GM12891 (cell line): ENCODE results near the gene ALDH9A1. TPM values are rescaled to one million over a fixed set of nuclear protein-coding genes. Genes with fewer than 3 reads are reported as not detected.
"Not testable (repeated sequence)": the region's sequence is repeated elsewhere in the genome, so short reads cannot be mapped to it uniquely, and the experiment has no call there.

Source experiments
- DNase-seq: peaks from one replicate; pipeline ENCODE4 v3.0.0; 2011; ENCODE audit warnings: low spot score; ENCODE audit not compliant: insufficient read length
- FAIRE-seq: peaks from 2 replicates; lab custom pipeline; 2011; peaks lifted over from hg19 to GRCh38; lab: Jason Lieb, UNC
- PAX5 ChIP-seq: IDR thresholded peaks from 2 replicates; pipeline ENCODE4 v1.6.1; 2011; ENCODE audit warnings: low read length, moderate library complexity, mild to moderate bottlenecking; ENCODE audit not compliant: insufficient read depth, severe bottlenecking
- POLR2A ChIP-seq: IDR thresholded peaks from 2 replicates; pipeline ENCODE4 v1.6.1; 2011; ENCODE audit warnings: low read depth, low read length, control low read depth
- POLR2AphosphoS5 ChIP-seq: IDR thresholded peaks from 2 replicates; pipeline ENCODE4 v1.6.1; 2011; ENCODE audit warnings: low read depth, low read length, control low read depth
- POU2F2 ChIP-seq: IDR thresholded peaks from 2 replicates; pipeline ENCODE4 v1.6.1; 2011; ENCODE audit warnings: low read depth, mild to moderate bottlenecking, control low read depth, low read length, moderate library complexity
- SPI1 ChIP-seq: IDR thresholded peaks from 2 replicates; pipeline ENCODE4 v1.6.1; 2011; ENCODE audit warnings: low read depth, low read length, control low read depth
- TAF1 ChIP-seq: IDR thresholded peaks from 2 replicates; pipeline ENCODE4 v1.6.1; 2011; ENCODE audit warnings: low read depth, low read length, control low read depth
- polyA plus RNA-seq: library from polyadenylated mRNA; unstranded; fragments of >200 nt; gene quantifications from one replicate; pipeline ENCODE4 v1.2.1, GENCODE V29; 2012; ENCODE audit warnings: low read depth, missing spikeins, inconsistent platforms; ENCODE audit not compliant: missing spikeins

ALDH9A1 gene
- 29.9 TPM for polyA plus RNA-seq

DNA sequence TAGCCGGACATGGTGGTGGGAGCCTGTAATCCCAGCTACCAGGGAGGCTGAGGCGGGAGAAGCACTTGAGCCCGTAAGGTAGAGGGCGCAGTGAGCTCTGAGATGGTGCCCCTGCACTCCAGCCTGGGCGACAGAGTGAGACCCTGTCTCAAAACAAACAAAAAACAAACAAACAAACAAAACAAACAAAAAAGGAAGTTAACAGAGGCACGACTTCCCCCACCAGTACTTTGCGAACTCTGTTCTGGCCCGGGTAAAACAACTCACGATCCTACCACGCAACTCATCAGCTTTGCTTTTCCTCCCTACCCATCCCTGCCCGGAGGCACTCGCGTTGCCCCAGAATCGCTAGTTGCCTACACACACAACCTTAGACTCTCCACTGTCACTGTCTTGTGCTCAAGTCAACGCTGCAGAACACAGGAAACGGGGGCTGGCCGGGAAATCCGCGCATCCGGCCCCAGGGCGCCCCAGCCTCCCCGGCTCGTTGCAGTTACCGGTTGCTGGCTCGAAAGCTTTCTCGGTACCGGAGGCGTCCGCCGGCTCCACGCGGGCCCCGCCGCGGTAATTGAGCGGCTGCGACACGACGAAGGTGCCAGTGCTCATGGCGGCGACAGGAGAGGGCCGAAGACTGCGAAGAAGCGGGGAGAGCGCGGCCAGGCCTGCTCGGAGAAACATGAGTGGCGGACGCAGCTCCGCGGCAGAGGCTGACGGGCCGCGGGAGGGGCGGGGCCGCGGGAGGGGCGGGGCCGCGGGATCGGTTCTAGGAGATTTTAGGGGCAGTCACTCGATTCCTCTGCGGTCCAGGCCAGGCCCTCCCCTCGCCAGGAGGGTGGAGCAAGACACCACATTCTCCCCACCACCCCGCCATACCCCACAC, at the start of gene ALDH9A1:
TSS of gene ALDH9A1 (minus strand) at position 682 of the 880 bp plus-strand sequence. CDS start at position 678, 4 bp downstream.
- TF ChIP-seq TAF1 (peak; percentile 73; the same call in 1 of the 2 replicates), POLR2A (peak; percentile 68), POU2F2 (peak; percentile 50; the same call in 1 of the 2 replicates), PAX5 (no peak), POLR2AphosphoS5 (peak; percentile 83), SPI1 (no peak)
- FAIRE-seq (peak; percentile 85), DNase-seq (peak; percentile 67)

DNA sequence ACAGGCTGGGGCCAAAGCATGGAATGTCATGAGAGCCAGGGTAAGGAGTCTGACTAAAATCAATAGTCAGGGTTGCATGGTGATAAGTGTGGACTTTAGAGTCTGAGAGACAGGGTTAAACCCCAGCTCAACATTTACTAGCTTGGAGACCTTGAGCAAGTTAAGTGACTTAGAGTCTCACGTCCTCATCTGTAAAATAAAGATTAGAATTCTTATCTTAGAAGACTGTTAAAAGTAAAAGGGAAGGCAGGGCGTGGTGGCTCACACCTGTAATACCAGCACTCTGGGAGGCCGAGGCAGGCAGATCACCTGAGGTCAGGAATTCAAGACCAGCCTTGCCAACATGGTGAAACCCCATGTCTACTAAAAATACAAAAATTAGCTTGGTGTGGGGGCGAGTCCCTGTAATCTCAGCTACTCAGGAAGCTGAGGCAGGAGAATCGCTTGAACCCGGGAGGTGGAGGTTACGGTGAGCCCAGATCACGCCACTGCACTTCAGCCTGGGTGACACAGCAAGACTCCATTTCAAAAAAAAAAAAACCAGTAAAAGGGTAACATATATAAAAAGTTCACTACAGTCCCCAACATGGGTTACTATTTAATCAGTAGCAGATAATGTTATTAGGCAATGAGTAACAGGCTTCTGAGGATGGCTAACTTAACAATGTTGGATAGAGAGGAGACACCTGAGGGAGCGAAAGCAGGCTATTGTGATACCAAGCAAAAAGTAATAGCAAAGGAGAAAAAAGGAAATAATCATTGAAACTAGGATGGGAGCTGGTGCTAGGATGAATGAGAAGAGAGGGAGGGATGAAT, 49.5 kb upstream of the ALDH9A1 start:
- no peak for DNase-seq
- FAIRE-seq, result no peak
- TF ChIP-seq POLR2A (no peak), SPI1 (no peak), TAF1 (no peak), POU2F2 (no peak), POLR2AphosphoS5 (no peak), PAX5 (no peak)

DNA sequence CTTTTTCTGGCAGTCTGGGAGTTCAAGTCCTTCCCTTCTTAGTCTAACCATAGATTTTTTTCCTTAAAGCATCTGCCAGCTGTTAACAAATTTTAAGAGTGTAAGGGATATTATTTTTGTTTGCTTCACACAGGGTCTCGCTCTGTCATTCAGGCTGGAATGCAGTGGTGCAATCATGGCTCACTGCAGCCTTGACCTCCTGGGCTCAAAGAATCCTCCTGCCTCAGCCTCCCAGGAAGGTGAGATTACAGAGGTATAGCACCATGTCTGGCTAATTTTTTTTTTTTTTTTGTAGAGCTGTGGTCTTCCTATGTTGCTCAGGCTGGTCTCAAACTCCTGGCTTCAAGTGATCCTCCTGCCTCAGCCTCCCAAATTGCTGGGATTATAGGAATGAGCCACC, 46.6 kb upstream of the ALDH9A1 start:
- not testable (repeated sequence) for DNase-seq, FAIRE-seq

DNA sequence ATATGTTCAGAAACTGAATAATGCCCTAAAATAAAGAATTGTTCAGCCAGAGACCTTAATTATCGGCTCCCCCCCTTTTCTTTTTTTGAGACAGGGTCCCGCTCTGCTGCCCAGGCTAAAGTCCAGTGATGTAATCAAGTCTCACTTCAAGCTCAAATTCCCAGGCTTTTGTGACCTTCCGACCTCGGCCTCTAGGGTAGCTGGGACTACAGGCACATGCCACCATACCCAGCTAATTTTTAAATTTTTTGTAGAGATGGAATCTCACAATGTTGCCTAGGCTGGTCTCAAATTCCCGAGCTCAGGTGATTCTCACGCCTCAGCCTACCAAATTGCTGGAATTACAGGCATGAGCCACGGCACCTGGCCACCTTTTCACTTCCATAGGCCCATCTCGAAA, 43.8 kb upstream of the ALDH9A1 start:
- TF ChIP-seq POLR2A (no peak), PAX5 (no peak), POU2F2 (no peak), SPI1 (no peak), TAF1 (no peak), POLR2AphosphoS5 (no peak)
- FAIRE-seq (no peak), DNase-seq (no peak)

DNA sequence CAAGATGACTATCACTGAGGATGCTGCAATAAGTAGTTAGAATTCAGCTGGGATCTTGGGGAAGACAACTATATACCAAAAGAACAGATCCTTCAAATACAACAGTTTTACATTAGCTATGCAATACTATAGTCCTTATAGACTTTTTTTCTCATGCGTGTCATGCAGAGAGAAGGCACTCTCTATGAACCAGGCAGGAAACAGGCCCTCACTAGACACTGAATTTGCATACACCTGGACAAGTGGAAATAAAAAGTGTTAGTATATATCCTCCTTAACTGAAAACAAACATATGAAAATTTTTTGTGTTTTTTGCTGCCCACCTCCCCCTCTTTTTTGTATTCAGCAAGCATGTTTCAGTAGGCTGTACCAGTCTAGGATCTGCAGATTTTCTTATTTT, 40.4 kb upstream of the ALDH9A1 start:
- TF ChIP-seq PAX5, result no peak
- no peak for TF ChIP-seq POLR2A
- TF ChIP-seq POU2F2, result no peak
- TF ChIP-seq SPI1, result no peak
- no peak for TF ChIP-seq TAF1
- no peak for TF ChIP-seq POLR2AphosphoS5
- DNase-seq (no peak), FAIRE-seq (no peak)

DNA sequence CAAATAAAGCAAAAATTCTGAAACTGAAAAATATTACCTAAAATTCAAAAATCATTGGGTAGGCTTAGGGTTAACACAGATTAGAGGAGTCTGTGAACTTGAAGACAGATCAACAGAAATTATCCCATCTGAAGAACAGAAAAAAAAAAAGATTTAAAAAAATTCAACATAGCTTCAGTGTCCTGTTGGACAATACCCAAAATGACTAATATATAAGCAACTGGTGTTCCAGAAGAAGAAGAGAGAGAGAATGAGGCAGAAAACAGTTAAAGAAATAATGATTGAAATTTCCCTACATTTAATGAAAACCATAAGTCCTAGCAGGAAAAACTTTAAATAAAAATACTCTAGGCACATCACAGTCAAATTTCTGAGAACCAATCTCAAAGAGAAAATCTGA, 38.8 kb upstream of the ALDH9A1 start:
- no peak for DNase-seq
- no peak for FAIRE-seq
- TF ChIP-seq POLR2A (no peak), PAX5 (no peak), SPI1 (no peak), TAF1 (no peak), POLR2AphosphoS5 (no peak), POU2F2 (no peak)

DNA sequence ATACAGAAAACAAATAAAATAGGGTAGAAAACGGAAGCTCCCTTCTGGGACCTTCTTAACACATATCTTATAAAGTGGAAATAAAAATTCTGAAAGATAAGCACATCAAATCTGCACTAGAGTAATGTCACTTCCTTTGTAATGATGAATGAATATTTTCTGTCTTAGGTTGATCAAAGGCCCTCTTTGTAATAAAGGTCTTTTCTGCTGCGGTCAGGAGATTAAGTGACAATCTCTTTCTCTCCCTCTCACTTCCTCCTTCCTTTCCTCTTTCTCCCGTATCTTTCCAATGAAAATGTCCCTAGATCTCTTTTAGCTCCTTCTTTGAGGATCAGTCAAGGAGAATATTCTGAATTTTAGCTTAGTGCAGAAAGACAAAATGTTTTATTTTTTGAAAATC, 36.5 kb upstream of the ALDH9A1 start:
- FAIRE-seq, result no peak
- TF ChIP-seq POLR2A (no peak), POU2F2 (no peak), TAF1 (no peak), POLR2AphosphoS5 (no peak), PAX5 (no peak), SPI1 (no peak)
- no peak for DNase-seq

DNA sequence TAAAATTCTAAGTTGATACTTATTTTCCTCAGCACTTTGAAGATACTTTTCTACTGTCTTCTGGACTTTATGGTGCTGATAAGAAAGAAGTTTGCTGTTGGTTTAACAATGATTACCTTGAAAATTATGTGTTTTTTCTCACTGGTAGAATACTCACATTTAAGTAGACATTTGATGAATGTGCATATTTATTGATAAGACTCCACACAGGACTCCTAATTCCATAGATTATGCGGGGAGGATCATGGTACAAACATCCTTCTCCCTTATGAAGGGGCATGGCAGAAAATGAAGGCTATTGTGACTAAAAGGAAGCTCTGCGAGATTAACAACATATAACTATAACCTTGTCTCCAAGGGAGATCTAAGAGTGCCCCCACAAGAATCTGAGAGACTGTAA, 28.5 kb upstream of the ALDH9A1 start:
- FAIRE-seq (no peak), DNase-seq (no peak)
- no peak for TF ChIP-seq TAF1
- no peak for TF ChIP-seq SPI1
- TF ChIP-seq PAX5, result no peak

DNA sequence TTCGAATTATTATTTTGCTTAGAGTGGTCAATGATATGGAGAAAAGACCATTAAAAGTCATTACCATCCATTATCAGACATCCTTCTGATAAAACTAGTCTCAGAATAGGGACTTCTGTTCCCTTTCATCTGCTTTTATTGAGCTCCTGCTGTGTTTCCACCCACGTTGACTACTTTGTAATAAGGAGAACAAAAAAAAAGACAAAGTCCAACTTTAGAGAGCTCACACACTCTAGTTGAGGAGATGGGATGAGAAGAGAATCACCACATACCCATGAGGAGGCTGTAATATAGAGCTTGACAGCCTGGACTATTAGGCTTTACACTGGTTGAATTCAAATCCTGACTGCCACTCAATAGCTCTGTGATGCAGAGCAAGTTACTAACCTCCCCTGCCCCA, 27.8 kb upstream of the ALDH9A1 start:
- no peak for DNase-seq
- no peak for TF ChIP-seq POU2F2
- TF ChIP-seq TAF1, result no peak
- no peak for TF ChIP-seq SPI1
- no peak for TF ChIP-seq POLR2AphosphoS5
- TF ChIP-seq PAX5, result no peak
- TF ChIP-seq POLR2A, result no peak
- FAIRE-seq, result no peak
